CD4-positive, alpha-beta T cell treated with Interleukin-15 for 4 hours (primary cell): ENCODE results near the gene PCID2.

Source experiments
- DNase-seq: peaks from one replicate; pipeline ENCODE4 v3.0.0-alpha.2; 2020; ENCODE audit warnings: low spot score

Gene PCID2

DNA sequence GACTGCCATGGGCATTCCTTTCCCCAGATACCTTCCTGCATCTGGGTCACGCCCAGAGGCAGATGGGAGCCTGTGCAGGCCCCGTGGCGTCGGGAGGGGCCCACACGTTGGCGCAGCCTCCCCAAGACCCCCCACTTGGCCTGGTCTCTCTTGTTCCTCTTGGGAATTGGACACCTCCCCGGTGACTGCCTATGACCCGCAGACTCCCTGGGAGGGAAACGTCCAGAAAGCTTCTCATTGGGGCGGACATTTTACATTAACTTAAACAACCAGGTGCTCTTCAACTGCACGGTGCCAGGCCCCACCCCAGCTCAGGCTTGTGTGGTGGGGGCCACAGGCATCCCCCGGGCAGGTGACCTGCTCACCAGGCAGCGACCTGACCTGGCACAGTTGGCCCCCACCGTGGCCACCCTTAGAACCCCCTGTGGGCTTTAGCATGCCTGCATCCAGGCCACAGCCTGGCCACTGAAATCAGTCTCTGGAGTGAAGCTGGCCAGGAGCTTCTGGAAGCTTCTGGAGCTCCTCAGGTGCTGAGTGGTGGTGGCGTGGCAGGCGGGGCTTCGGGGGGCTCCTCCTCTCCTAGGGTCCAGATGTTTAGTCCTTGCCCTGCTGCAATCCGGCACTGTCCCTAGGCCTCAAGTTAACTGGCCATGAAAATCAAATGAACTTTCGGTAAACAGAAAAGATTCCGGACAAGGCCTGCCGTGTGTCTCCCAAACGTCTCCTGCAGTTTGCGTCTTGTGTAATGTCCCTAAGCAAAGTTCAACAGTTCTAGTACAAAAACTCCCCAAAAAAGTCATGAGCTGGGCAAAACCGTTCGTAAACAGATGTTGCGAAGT, 58.5 kb downstream of the PCID2 start:
- no peak for DNase-seq

DNA sequence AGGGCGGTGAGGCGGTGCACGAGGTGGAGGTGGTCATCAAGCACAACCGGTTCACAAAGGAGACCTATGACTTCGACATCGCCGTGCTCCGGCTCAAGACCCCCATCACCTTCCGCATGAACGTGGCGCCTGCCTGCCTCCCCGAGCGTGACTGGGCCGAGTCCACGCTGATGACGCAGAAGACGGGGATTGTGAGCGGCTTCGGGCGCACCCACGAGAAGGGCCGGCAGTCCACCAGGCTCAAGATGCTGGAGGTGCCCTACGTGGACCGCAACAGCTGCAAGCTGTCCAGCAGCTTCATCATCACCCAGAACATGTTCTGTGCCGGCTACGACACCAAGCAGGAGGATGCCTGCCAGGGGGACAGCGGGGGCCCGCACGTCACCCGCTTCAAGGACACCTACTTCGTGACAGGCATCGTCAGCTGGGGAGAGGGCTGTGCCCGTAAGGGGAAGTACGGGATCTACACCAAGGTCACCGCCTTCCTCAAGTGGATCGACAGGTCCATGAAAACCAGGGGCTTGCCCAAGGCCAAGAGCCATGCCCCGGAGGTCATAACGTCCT, 59.4 kb downstream of the PCID2 start:
- no peak for DNase-seq

DNA sequence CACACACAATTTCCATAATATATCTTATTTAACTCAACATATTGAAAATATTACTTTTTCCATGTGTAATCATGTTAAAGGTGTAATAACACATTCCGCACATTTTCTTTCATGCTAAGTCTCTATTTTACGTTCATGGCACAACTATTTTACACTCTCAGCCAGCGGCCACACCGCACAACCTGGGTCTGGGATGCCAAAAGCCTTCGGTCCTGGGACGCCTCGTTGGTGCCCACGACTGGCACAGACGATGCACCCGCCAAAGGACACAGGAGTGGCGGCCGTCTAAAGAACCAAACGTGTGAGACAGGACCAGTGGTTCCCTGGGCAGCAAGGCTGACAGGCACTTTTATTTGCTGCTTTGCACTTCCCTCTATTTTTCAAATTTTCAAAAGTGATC, 60.1 kb downstream of the PCID2 start:
- no peak for DNase-seq

DNA sequence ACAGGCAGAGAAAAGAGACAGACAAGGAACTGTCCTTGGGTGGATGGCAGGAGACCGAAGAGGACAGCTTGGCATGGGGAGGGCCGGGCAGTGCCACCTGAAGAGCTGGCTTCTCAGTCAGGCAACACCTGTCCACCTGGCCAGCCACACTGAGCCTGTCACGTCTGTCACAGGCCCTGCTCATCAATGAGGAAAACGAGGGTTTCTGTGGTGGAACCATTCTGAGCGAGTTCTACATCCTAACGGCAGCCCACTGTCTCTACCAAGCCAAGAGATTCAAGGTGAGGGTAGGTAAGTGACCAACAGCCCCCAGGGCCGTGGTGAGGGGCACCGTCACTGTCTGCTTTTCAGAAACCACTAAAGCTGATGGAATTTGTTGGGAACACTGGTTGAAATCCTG, 61.3 kb downstream of the PCID2 start:
- no peak for DNase-seq

DNA sequence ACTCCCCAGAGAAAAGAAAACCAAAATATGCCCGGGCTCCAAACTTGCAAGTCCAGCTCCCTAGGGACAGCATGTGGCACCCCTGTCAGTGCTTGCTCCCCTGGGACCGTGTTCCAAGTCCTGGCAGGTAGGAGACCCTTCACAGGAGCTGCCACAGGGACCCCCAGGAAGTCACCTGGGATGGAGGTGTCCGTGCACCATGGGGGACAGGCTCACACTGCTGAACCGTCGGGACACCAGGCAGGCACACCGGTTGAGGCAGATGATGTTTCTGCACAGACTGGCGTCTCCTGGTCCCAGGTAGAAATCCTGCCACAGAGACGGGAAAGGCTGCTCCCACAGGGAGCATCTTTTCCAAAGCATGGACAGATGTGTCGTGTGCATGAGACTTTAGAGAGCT, 61.7 kb downstream of the PCID2 start:
- DNase-seq = no peak

- no peak for DNase-seq
Observed at GRCh38 chr13:113145911-113146598, 62.4 kb downstream of the PCID2 start.

- no peak for DNase-seq
Observed at GRCh38 chr13:113145496-113145895, 63.0 kb downstream of the PCID2 start.

DNA sequence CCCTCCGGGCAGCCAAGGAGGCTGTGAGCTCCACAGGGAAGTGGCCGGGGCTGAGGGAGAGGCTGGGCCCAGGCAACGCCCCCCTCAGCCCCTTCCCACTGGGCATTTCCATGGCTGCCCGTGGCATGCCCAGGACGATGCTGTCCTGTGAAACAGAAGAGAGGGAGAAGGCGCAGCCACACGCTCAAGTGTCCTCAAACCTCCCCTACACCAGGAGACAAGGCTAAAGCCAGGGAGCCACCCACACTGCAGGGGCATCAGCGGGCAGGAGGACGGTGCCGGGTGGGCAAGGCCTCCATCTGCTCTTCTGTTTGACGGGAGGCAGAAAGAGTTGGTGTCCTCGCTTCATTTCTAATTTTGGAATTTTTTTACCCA, 64.2 kb downstream of the PCID2 start:
- DNase-seq = no peak

DNA sequence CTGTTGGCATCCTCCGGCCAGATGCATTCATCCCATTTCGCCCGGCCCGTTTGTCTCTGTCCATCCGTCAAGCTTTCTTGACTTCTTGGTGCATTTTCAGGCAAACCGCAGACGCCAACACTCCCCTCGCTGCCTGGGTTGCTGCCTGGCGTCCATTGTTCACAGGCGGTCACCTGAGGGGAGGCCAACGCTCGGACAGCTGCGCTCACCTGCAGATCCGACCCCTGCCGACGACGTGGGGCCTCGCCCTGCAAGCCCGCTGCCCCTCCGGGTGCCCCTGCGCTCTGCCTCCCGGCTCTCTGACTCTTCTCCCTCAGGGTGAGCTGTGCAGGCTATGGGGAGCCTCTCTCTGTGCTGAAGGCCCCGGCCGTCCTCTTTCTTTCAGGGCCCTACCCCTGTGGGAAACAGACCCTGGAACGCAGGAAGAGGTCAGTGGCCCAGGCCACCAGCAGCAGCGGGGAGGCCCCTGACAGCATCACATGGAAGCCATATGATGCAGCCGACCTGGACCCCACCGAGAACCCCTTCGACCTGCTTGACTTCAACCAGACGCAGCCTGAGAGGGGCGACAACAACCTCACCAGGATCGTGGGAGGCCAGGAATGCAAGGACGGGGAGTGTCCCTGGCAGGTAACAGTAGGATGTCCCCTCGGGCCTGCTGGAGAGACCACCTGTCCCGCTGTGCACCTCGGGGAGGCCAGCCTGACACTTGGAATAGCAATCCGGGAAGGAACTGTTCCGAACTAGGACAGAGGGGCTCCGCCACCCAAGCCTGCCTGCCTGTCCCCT, 64.8 kb downstream of the PCID2 start:
- no peak for DNase-seq

DNA sequence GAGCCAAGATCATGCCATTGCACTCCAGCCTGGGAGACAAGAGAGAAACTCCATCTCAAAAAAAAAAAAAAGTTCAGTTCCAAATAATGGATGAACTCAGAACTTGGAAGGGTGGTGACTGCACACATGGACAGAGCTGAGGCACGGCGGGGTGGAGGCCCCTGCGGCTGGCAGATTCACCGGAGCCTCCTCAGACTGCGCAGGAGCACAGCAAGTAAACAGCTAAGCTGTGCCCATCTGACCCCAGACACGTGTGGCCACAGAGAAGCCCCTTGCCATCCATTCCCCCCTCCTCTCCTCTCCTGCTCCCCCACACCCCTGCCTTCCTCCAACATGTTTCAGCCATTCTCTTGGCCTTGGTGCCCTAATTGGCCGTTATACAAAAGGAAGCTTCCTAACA, 65.6 kb downstream of the PCID2 start:
- no peak for DNase-seq

DNA sequence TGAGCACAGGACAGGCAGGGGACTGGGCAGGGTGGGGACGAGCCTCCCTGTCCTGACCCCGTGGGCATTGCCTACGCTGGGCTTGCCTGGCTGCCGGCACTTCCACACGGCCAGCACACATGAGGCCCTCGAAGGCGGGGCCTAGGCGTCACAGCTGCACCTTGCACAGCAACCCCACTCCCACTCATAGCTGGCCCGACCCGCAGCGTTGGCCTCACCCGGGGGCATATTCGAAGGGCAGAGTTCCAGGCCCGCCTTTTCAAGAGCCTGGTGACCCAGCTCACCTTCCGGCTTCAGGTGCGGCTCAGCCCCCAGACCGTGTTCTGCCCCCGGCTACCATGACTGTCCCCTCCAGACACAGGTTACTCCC, 66.9 kb downstream of the PCID2 start:
- DNase-seq = no peak

DNA sequence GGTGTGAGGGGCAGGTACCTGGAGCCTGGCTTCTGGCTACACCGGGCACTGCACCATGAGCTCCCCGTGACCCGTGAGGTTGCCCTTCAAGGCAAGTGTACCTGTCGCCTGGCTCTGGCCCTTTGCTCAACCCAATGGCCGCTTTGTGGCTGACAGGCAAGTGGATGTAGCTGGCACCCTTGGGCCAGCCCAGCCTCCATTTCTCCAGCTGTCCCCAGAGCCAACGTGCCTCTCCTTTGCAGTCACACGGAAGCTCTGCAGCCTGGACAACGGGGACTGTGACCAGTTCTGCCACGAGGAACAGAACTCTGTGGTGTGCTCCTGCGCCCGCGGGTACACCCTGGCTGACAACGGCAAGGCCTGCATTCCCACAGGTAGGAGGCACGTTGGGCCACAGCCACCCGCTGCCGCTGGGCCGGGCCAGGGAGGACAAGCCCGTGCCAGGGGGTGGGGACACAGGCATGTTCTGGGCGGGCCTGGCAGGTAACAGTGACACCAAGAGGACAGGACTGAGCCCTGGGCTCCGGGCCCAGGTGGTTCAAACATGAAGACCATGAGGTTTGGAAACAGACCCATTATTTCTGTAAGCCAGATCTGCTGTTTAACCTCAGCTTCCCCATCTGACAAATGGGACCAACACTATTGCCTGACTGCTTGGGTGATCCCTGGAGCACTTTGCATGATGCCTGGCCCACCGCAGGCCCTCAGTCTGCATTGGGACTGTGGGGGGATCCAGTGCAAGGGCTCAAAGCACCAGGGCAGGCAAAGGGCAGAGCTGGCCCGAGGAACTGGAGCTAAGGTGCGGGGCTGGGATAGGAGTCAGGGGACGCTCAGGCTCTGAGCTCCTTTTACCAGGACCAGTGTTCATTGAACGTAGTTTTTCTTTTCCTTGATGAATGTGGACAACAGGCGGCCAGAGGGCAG, 67.5 kb downstream of the PCID2 start:
- DNase-seq = no peak

- no peak for DNase-seq
Observed at GRCh38 chr13:113139577-113139976, 68.9 kb downstream of the PCID2 start.

- no peak for DNase-seq
Observed at GRCh38 chr13:113138792-113139551, 69.5 kb downstream of the PCID2 start.

GRCh38 chr13:113137691-113138298, 70.7 kb downstream of the PCID2 start:
- DNase-seq = no peak

- DNase-seq = no peak
Observed at GRCh38 chr13:113135281-113135760, 73.1 kb downstream of the PCID2 start.

DNA sequence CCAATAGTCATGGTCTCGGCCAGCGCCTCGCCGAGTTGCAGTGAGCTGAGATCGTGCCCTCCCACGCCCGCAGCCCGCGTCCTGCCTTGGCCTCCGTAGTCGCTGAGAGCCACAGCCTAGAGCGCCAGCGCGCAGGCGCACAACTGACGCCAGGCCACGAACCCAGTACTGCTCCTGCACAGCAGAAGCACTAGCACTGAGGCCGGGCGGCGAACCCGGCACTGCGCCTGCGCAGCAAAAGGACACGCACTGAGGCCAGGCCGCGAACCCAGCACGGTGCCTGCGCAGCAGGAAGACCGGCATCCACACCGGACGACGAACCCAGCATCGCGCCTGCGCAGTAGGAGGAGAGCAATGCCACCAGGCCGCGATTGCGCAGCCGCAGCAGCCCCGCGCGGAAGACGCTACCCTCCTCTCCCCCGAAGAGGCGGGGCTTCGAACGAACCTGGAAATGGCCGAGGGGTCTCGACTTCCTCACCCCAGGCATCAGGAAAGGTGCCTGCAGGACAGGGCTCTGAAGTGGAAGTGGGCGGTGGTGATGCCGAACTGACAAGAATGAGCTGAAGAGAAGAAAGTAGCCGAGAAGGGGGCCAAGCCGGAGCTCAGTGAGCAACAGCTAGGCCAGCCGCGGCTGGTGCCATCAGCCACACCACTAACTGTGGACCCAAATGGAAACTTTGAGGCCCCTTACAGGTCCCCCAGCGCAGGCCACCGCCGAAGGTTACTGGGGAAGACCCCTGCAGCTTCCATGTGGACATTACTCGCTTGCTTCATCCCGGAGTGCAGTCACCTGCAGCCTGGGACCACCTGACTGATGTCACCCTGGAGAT, 78.3 kb downstream of the PCID2 start:
- DNase-seq = peak; percentile 33

- DNase-seq = no peak
Observed at GRCh38 chr13:113129480-113129879, 79.0 kb downstream of the PCID2 start.
